Endothelial cell of umbilical vein (primary cell): Measurements from ENCODE around the gene SP3. TPM values are rescaled to one million over a fixed set of nuclear protein-coding genes. Genes with fewer than 3 reads are reported as not detected.

ENCODE experiments used
- BruUV-seq: library from RNA; stranded (reverse); fragments of 400-500 nt; replicated peaks from 2 replicates; lab custom pipeline; 2021; lab: Mats Ljungman, UMichigan
- CTCF ChIA-PET: fragments of 300-600, 350-600 bp; sonication (Branson Sonifier 250); formaldehyde crosslinking; loops from one replicate; lab custom pipeline; 2021; ENCODE audit warnings: antibody characterized with exemption, inconsistent platforms; lab: Charles Lee
- POLR2A ChIA-PET: fragments of 300-600, 350-600 bp; sonication (Branson Sonifier 250); formaldehyde crosslinking; loops from one replicate; lab custom pipeline; 2021; ENCODE audit warnings: antibody characterized with exemption, inconsistent platforms; lab: Charles Lee
- DNase-seq: peaks from one replicate; pipeline ENCODE4 v3.0.0-alpha.2; 2011; ENCODE audit warnings: low read depth, low spot score
- FAIRE-seq: peaks from 2 replicates; lab custom pipeline; 2011; peaks lifted over from hg19 to GRCh38; lab: Jason Lieb, UNC
- H2AFZ ChIP-seq: 2 replicates; pipeline ENCODE4 v1.6.0; 2012; ENCODE audit warnings: low read depth, low read length, control low read depth, inconsistent platforms
- H3K27ac ChIP-seq: 2 replicates; pipeline ENCODE4 v1.5.1; 2011; ENCODE audit warnings: low read depth, mild to moderate bottlenecking, control low read depth, low read length, moderate library complexity; ENCODE audit not compliant: insufficient read depth
- H3K27me3 ChIP-seq, 2 experiments: 2 replicates each; pipeline versions ENCODE4 v1.6.0 to v1.6.1; 2011; ENCODE audit warnings: low read length in 2 of 2, mixed read lengths in 1 of 2; ENCODE audit not compliant: control insufficient read depth in 2 of 2, insufficient read depth in 2 of 2
- H3K36me3 ChIP-seq, 2 experiments: 2 replicates in 1 of 2; 3 replicates in 1 of 2; pipeline ENCODE4 v1.5.1; 2011; ENCODE audit warnings: low read length in 2 of 2, mild to moderate bottlenecking in 1 of 2, moderate library complexity in 1 of 2; ENCODE audit not compliant: control insufficient read depth in 2 of 2, insufficient read depth in 2 of 2; ENCODE audit errors: extremely low read depth in 1 of 2
- H3K4me1 ChIP-seq: 3 replicates; pipeline ENCODE4 v1.5.1; 2011; ENCODE audit warnings: mild to moderate bottlenecking, low read length; ENCODE audit not compliant: control insufficient read depth, insufficient read depth; ENCODE audit errors: extremely low read depth
- H3K4me2 ChIP-seq: 2 replicates; pipeline ENCODE4 v1.6.1; 2011; ENCODE audit warnings: low read length, control low read depth, mixed read lengths; ENCODE audit not compliant: insufficient read depth
- H3K4me3 ChIP-seq, 3 experiments: fragments of 200-600 bp in 1 of 3; sonication (generic), shearing (Covaris generic) in 1 of 3; replicated peaks in 1 of 3; 2 replicates each; pipeline ENCODE4 v1.5.1; 2011 to 2016; ENCODE audit warnings: control low read depth in 3 of 3, low read length in 3 of 3, mild to moderate bottlenecking in 2 of 3, inconsistent platforms in 1 of 3, low read depth in 1 of 3, moderate library complexity in 1 of 3; ENCODE audit not compliant: insufficient read depth in 1 of 3
- H3K79me2 ChIP-seq: 2 replicates; pipeline ENCODE4 v1.6.0; 2012; ENCODE audit warnings: low read length, inconsistent platforms; ENCODE audit not compliant: control insufficient read depth, insufficient read depth
- H3K9ac ChIP-seq: replicated peaks from 2 replicates; pipeline ENCODE3; 2011; ENCODE audit warnings: low read length, control low read depth; ENCODE audit not compliant: insufficient read depth; ENCODE audit errors: extremely low read depth
- H3K9me1 ChIP-seq: replicated peaks from 3 replicates; pipeline ENCODE4 v1.6.0; 2011; ENCODE audit warnings: mild to moderate bottlenecking, low read length; ENCODE audit not compliant: control insufficient read depth, insufficient read depth; ENCODE audit errors: extremely low read depth
- H3K9me3 ChIP-seq: replicated peaks from 2 replicates; pipeline ENCODE4 v1.5.1; 2012; ENCODE audit warnings: low read length, inconsistent platforms; ENCODE audit not compliant: control insufficient read depth, insufficient read depth
- H4K20me1 ChIP-seq: replicated peaks from 2 replicates; pipeline ENCODE3; 2011; ENCODE audit warnings: mild to moderate bottlenecking, low read length; ENCODE audit not compliant: control insufficient read depth, insufficient read depth; ENCODE audit errors: extremely low read depth
- CTCF ChIP-seq, 2 donors: IDR thresholded peaks; 1 replicate in 1 of 2; 2 replicates in 1 of 2; pipeline ENCODE4 v1.5.1; 2011; ENCODE audit warnings: low read length in 2 of 2, mild to moderate bottlenecking in 2 of 2, moderate library complexity in 2 of 2, control low read depth in 1 of 2, inconsistent platforms in 1 of 2, low read depth in 1 of 2; ENCODE audit not compliant: insufficient read depth in 1 of 2; ENCODE audit errors: extremely low read depth in 1 of 2
- EZH2 ChIP-seq: IDR thresholded peaks from 2 replicates; pipeline ENCODE4 v1.6.1; 2012; ENCODE audit warnings: borderline replicate concordance, low read depth, mild to moderate bottlenecking, moderate library complexity, low read length, inconsistent platforms; ENCODE audit not compliant: severe bottlenecking
- FOS ChIP-seq: IDR thresholded peaks from 2 replicates; pipeline ENCODE4 v1.6.1; 2011; ENCODE audit warnings: mild to moderate bottlenecking, low read length, moderate library complexity, borderline replicate concordance; ENCODE audit not compliant: insufficient read depth
- GATA2 ChIP-seq: IDR thresholded peaks from 2 replicates; pipeline ENCODE4 v1.7.0; 2011; ENCODE audit warnings: low read depth, mild to moderate bottlenecking, moderate library complexity, mixed read lengths, low read length; ENCODE audit not compliant: insufficient read length, insufficient read depth
- JUN ChIP-seq: IDR thresholded peaks from 2 replicates; pipeline ENCODE4 v1.6.1; 2011; ENCODE audit warnings: borderline replicate concordance, low read depth; ENCODE audit not compliant: insufficient read length, insufficient read depth
- MAX ChIP-seq: IDR thresholded peaks from 2 replicates; pipeline ENCODE4 v1.6.1; 2011; ENCODE audit not compliant: insufficient read depth, insufficient read length
- MYC ChIP-seq: IDR thresholded peaks from one replicate; pipeline ENCODE4 v1.6.1; 2011; ENCODE audit warnings: mild to moderate bottlenecking, low read depth, low read length
- POLR2A ChIP-seq: IDR thresholded peaks from 2 replicates; pipeline ENCODE4 v1.6.1; 2012; ENCODE audit warnings: low read depth, mild to moderate bottlenecking, control low read depth, low read length
- POLR2AphosphoS5 ChIP-seq: IDR thresholded peaks from 2 replicates; pipeline ENCODE4 v1.6.1; 2012; ENCODE audit warnings: low read depth, mild to moderate bottlenecking, control low read depth, low read length, moderate library complexity; ENCODE audit not compliant: insufficient read depth
- dilution Hi-C: fragments of 300-500 bp; cut with MboI; formaldehyde crosslinking; loops from one replicate; pipeline ENCODE4 v1.15.0; 2019; ENCODE audit warnings: low sequenced_read_pairs; ENCODE audit not compliant: extremely low pct_ligation_motif_present
- intact Hi-C: fragments of 100-400 bp; cut with micrococcal nuclease; formaldehyde crosslinking; loops from one replicate; pipeline ENCODE4 v1.10.0; 2022
- polyA plus RNA-seq, 4 experiments: library from polyadenylated mRNA; depleted of rRNA in 3 of 4; stranded (reverse) in 3 of 4; unstranded in 1 of 4; fragments of >200 nt; gene quantifications; 2 replicates each; pipeline versions ENCODE4 v1.2.1 to v1.2.3, GENCODE V29; 2011 to 2012; ENCODE audit warnings: missing spikeins in 1 of 4
- total RNA-seq: library from RNA; stranded (reverse); gene quantifications from 2 replicates; pipeline ENCODE4 v1.2.3, GENCODE V29; 2021

SP3 gene
- total and polyA plus RNA-seq, 2 donors (not counting 3 experiments of a cell fraction or from before 2014, with no cell fraction given): 23.9 to 59.0 TPM

- no peak for TF ChIP-seq POLR2A
- no peak for TF ChIP-seq CTCF (IDR thresholded peaks at IDR 0.05; ENCODE audit: extremely low read depth in 1 of 2, insufficient read depth in 1 of 2, low read depth in 1 of 2, low read length in 2 of 2)
- no peak for TF ChIP-seq MAX
- TF ChIP-seq GATA2: no peak
- TF ChIP-seq MYC: no peak
- TF ChIP-seq EZH2: no peak
- TF ChIP-seq POLR2AphosphoS5: no peak
- TF ChIP-seq JUN: no peak
- TF ChIP-seq FOS: no peak
- intact Hi-C loops (no loop called here), dilution Hi-C loops (no loop called here)
- no peak overlapping the region for H3K27ac ChIP-seq
- H3K9me1 ChIP-seq: no peaks in the 10 kb centered on the region
- H3K79me2 ChIP-seq: no peaks in the 10 kb centered on the region
- H3K4me3 ChIP-seq: no peak overlapping the region
- H3K9ac ChIP-seq: no peak overlapping the region
- H2AFZ ChIP-seq: no peak overlapping the region
- H3K36me3 ChIP-seq: no peaks in the 10 kb centered on the region
- ChIA-PET POLR2A (no interaction called here), CTCF (no interaction called here)
- no peaks in the 10 kb centered on the region for H4K20me1 ChIP-seq
- H3K4me2 ChIP-seq: no peak overlapping the region
- BruUV-seq: no TSS peak
- DNase-seq (no peak), FAIRE-seq (no peak)
- no peaks in the 10 kb centered on the region for H3K4me1 ChIP-seq
- peaks cover 4 to 7% of the 10 kb centered on the region in 2 experiments for H3K27me3 ChIP-seq
- H3K9me3 ChIP-seq: no peaks in the 10 kb centered on the region
These were observed 38.8 kb upstream of the SP3 start for GRCh38 chr2:174003720-174004695.
